ENCODE results near the gene SLC41A2. TPM values are rescaled to one million over a fixed set of nuclear protein-coding genes. Genes with fewer than 3 reads are reported as not detected.

SLC41A2 gene
- total and polyA plus RNA-seq, 2 of the 4 experiments (the other 2 are of a cell fraction), result 1.5 to 6.8 TPM

- Histone ChIP-seq H3K9me3 (ENCODE audit: control insufficient read depth, insufficient read depth, low read length) (no peaks in the 10 kb centered on the region), H2AK9ac (replicated peaks; ENCODE audit: low read depth, low read length, poor library complexity) (no peak overlapping the region), H3K23ac (ENCODE audit: low read depth, low read length) (no peak overlapping the region), H3K4ac (ENCODE audit: low read depth, low read length) (no peak overlapping the region), H3K27me3 (ENCODE audit: control insufficient read depth, insufficient read depth, low read length) (no peaks in the 10 kb centered on the region; the same call in 1 of the 2 replicates), H4K20me1 (ENCODE audit: insufficient read depth, low read length) (no peaks in the 10 kb centered on the region), H3K18ac (ENCODE audit: low read depth, low read length) (no peak overlapping the region), H3K14ac (replicated peaks; ENCODE audit: low read depth, low read length) (no peak overlapping the region), H2BK15ac (ENCODE audit: low read depth, low read length) (no peak overlapping the region), H3K27ac (ENCODE audit: insufficient read depth, low read length) (no peak overlapping the region), H2BK20ac (ENCODE audit: low read depth, low read length) (no peak overlapping the region), H2BK5ac (ENCODE audit: low read depth, low read length, poor library complexity, severe bottlenecking) (no peak overlapping the region), H3K4me2 (ENCODE audit: low read depth, low read length) (no peak overlapping the region), H3K4me1 (ENCODE audit: control insufficient read depth, insufficient read depth, low read length) (no peaks in the 10 kb centered on the region), H2BK120ac (ENCODE audit: low read depth, low read length) (no peak overlapping the region), H3K56ac (ENCODE audit: extremely low read depth, insufficient read depth, low read length) (no peak overlapping the region), H2AK5ac (ENCODE audit: low read depth, low read length) (no peak overlapping the region), H3K36me3 (ENCODE audit: control insufficient read depth, insufficient read depth, low read length) (no peaks in the 10 kb centered on the region), H3K79me1 (ENCODE audit: low read depth in 1 of 2, low read length in 2 of 2) (no peaks in the 10 kb centered on the region), H4K91ac (ENCODE audit: insufficient read depth, low read depth, low read length) (no peak overlapping the region), H3K9ac (ENCODE audit: low read depth, low read length) (no peak overlapping the region), H4K5ac (ENCODE audit: low read depth, low read length) (no peak overlapping the region), H4K8ac (ENCODE audit: low read depth in 2 of 2, low read length in 2 of 2) (no peak overlapping the region), H3K4me3 (ENCODE audit: insufficient read depth, low read depth, low read length) (no peak overlapping the region), H2AFZ (replicated peaks; ENCODE audit: low read length, poor library complexity) (no peak overlapping the region), H3K9me1 (ENCODE audit: insufficient read depth, low read length) (0 out of 2 replicates have a peak, but pooled peaks cover 3% of the 10 kb centered on the region)
- no TSS peak for BruUV-seq (replicated peaks)
- dilution Hi-C loops (cut with HindIII; ENCODE audit: low sequenced_read_pairs, unreplicated experiment) (no loop called here), intact Hi-C loops (cut with micrococcal nuclease) (no loop called here), in situ Hi-C loops (cut with MboI; ENCODE audit: low sequenced_read_pairs) (no loop called here)
- CTCF ChIA-PET, result no interaction called here
- peak; percentile 80 for TF ChIP-seq CEBPB (IDR thresholded peaks at IDR 0.05; ENCODE audit: low read depth, low read length)
- TF ChIP-seq USF2 (IDR thresholded peaks at IDR 0.05; ENCODE audit: low read depth, low read length), result no peak
- no peak for TF ChIP-seq FOS (IDR thresholded peaks at IDR 0.05; ENCODE audit: low read depth, low read length)
- ATAC-seq (ENCODE audit: low read depth), result peak; percentile 21; the same call in 1 of the 2 replicates
- WGBS, 2 experiments (ENCODE audit: extremely low coverage in 2 of 2, insufficient read length in 1 of 2), result no CpG with 5 or more reads among the region's 4 CpGs
- POLR2A ChIA-PET (ENCODE audit: unreplicated experiment), result no interaction called here
- peak; percentile 48 for DNase-seq
Measured at GRCh38 chr12:104975587-104976343, 17.7 kb upstream of the SLC41A2 start.
